ENCODE results near the gene CFDP1.

DNA sequence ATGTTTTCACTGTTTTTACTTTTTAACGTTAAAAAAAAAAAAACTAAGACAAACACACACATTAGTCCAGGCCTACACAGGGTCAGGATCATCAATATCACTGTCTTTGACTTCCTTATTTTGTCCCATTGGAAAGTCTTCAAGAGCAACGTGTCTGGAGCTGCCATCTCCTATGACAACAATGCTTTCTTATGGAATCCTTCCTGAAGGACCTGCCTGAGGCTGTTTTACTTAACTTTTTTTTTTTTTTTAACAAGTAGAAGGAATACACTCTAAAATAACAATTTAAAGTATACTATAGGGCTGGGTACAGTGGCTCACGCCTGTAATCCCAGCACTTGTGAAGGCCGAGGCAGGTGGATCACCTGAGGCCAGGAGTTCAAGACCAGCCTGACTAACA is 110.1 kb downstream of the CFDP1 start:
- TF ChIP-seq, protein P1, sequence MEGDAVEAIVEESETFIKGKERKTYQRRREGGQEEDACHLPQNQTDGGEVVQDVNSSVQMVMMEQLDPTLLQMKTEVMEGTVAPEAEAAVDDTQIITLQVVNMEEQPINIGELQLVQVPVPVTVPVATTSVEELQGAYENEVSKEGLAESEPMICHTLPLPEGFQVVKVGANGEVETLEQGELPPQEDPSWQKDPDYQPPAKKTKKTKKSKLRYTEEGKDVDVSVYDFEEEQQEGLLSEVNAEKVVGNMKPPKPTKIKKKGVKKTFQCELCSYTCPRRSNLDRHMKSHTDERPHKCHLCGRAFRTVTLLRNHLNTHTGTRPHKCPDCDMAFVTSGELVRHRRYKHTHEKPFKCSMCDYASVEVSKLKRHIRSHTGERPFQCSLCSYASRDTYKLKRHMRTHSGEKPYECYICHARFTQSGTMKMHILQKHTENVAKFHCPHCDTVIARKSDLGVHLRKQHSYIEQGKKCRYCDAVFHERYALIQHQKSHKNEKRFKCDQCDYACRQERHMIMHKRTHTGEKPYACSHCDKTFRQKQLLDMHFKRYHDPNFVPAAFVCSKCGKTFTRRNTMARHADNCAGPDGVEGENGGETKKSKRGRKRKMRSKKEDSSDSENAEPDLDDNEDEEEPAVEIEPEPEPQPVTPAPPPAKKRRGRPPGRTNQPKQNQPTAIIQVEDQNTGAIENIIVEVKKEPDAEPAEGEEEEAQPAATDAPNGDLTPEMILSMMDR (conservative IDR thresholded peaks at IDR 0.05 in 1 of 2, IDR thresholded peaks at IDR 0.05 in 1 of 2; ENCODE audit: low read depth in 1 of 2, low read length in 2 of 2) = no peak
- TF ChIP-seq EZH2 (IDR thresholded peaks at IDR 0.05; ENCODE audit: low read length, missing control alignments) = no peak

All from fibroblast of lung (primary cell).